GM12878 (cell line): ENCODE data around the gene TAF9.

ENCODE experiments used
- CEBPB ChIP-seq, 2 experiments: fragments of 150-350 bp in 1 of 2; IDR thresholded peaks; 2 replicates each; pipeline ENCODE4 v1.6.1; 2012 to 2014; ENCODE audit warnings: low read depth in 2 of 2, low read length in 2 of 2, borderline replicate concordance in 1 of 2, inconsistent platforms in 1 of 2
- CTCF ChIP-seq, 3 experiments: IDR thresholded peaks in 2 of 3; conservative IDR thresholded peaks in 1 of 3; 2 replicates each; pipeline ENCODE4 v1.5.1; 2011; ENCODE audit warnings: low read depth in 3 of 3, low read length in 3 of 3, mild to moderate bottlenecking in 3 of 3, control low read depth in 2 of 3, moderate library complexity in 2 of 3, inconsistent platforms in 1 of 3, mixed read lengths in 1 of 3; ENCODE audit not compliant: control insufficient read depth in 2 of 3, insufficient read depth in 1 of 3; ENCODE audit errors: extremely low read depth in 1 of 3
- DPF2 ChIP-seq: fragments of 450-650 bp; IDR thresholded peaks from 2 replicates; pipeline ENCODE4 v1.6.1; 2017; ENCODE audit warnings: mild to moderate bottlenecking
- FOXM1 ChIP-seq: IDR thresholded peaks from 2 replicates; pipeline ENCODE4 v1.6.1; 2012; ENCODE audit warnings: low read depth, mild to moderate bottlenecking, inconsistent platforms, low read length, moderate library complexity
- GABPA ChIP-seq: IDR thresholded peaks from 2 replicates; pipeline ENCODE4 v1.6.1; 2014; ENCODE audit warnings: antibody characterized with exemption, low read depth, mild to moderate bottlenecking, inconsistent platforms
- MYC ChIP-seq: IDR thresholded peaks from 2 replicates; pipeline ENCODE4 v1.6.1; 2011; ENCODE audit warnings: mild to moderate bottlenecking, low read length, moderate library complexity, inconsistent platforms; ENCODE audit not compliant: insufficient read depth, insufficient replicate concordance, insufficient read length, severe bottlenecking
- POLR2A ChIP-seq: IDR thresholded peaks from 2 replicates; pipeline ENCODE4 v1.6.1; 2011; ENCODE audit warnings: low read depth, mild to moderate bottlenecking, low read length
- SP1 ChIP-seq: IDR thresholded peaks from one replicate; pipeline ENCODE4 v1.6.1; 2011; ENCODE audit warnings: low read depth, low read length
- ZBTB11 ChIP-seq: fragments of 450-650 bp; formaldehyde crosslinking; IDR thresholded peaks from 2 replicates; pipeline ENCODE4 v1.5.0; 2022; ENCODE audit warnings: mild to moderate bottlenecking, missing genetic modification characterization
- TF ChIP-seq, protein P1 (sequence below): IDR thresholded peaks from 2 replicates; pipeline ENCODE4 v1.6.1; 2011; ENCODE audit warnings: mild to moderate bottlenecking, low read depth, low read length, moderate library complexity; ENCODE audit not compliant: insufficient replicate concordance

GRCh38 chr5:69415584-69415958, 46.3 kb upstream of the TAF9 start:
- TF ChIP-seq CTCF (IDR thresholded peaks at IDR 0.05 in 2 of 3, conservative IDR thresholded peaks at IDR 0.05 in 1 of 3; ENCODE audit: control insufficient read depth in 2 of 3, extremely low read depth in 1 of 3, insufficient read depth in 1 of 3, low read depth in 3 of 3, low read length in 3 of 3) (no peak), GABPA (no peak), FOXM1 (no peak), CEBPB (IDR thresholded peaks at IDR 0.05; ENCODE audit: borderline replicate concordance in 1 of 2, low read depth in 2 of 2, low read length in 2 of 2) (no peak), MYC (no peak), SP1 (no peak), DPF2 (no peak), ZBTB11 (CRISPR knock-in tag) (no peak), POLR2A (no peak)
- TF ChIP-seq, protein P1, sequence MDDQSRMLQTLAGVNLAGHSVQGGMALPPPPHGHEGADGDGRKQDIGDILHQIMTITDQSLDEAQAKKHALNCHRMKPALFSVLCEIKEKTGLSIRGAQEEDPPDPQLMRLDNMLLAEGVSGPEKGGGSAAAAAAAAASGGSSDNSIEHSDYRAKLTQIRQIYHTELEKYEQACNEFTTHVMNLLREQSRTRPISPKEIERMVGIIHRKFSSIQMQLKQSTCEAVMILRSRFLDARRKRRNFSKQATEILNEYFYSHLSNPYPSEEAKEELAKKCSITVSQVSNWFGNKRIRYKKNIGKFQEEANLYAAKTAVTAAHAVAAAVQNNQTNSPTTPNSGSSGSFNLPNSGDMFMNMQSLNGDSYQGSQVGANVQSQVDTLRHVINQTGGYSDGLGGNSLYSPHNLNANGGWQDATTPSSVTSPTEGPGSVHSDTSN = no peak
